ENCODE results near the gene SH3GL1. TPM values are rescaled to one million over a fixed set of nuclear protein-coding genes. Genes with fewer than 3 reads are reported as not detected.

SH3GL1 gene
- polyA plus RNA-seq, 2 of the 4 experiments (the other 2 are of a cell fraction): 20.1 to 34.7 TPM

DNA sequence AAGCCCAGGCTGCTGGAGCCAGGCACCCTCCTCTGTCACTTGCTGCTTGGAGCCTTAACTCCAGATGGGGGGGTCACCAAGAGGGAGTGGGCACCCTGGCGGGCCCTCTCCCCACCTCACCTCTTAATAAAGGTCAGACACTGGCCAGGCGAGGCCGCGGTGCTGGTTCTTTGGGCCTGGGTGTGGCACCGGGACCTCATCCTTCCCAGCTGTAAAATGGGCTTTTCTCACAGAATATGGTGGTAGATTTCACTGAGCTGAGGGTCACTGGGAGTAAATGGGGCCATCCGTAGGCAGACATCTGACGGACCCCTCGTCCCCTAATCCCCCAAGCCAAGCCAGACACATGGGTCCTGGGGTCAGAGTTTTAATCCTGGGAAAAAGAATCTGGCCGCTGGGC is 76.7 kb downstream of the SH3GL1 start:
- Histone ChIP-seq H3K9me3 (no peaks in the 10 kb centered on the region; the same call in 2 of the 3 replicates), H3K27ac (no peak overlapping the region), H3K4me2 (no peak overlapping the region), H3K4me1 (no peaks in the 10 kb centered on the region), H3K4me3 (no peak overlapping the region)
- no peak for FAIRE-seq
- DNase-seq (ENCODE audit: low read depth in 1 of 2, low spot score in 1 of 2): no peak
- TF ChIP-seq RFX5 (IDR thresholded peaks at IDR 0.05): no peak
- no peak for TF ChIP-seq CEBPB (IDR thresholded peaks at IDR 0.05)
- no peak for TF ChIP-seq SMC3 (IDR thresholded peaks at IDR 0.05)
- TF ChIP-seq CBX2 (IDR thresholded peaks at IDR 0.05; ENCODE audit: borderline replicate concordance, low read depth): no peak
- no peak for TF ChIP-seq JUN (IDR thresholded peaks at IDR 0.05)
- TF ChIP-seq RCOR1 (IDR thresholded peaks at IDR 0.05; ENCODE audit: low read depth, low read length): no peak
- TF ChIP-seq RARB (CRISPR knock-in tag; IDR thresholded peaks at IDR 0.05): no peak
- no peak for TF ChIP-seq RNF2 (IDR thresholded peaks at IDR 0.05; ENCODE audit: borderline replicate concordance, low read depth)
- TF ChIP-seq, protein P1, sequence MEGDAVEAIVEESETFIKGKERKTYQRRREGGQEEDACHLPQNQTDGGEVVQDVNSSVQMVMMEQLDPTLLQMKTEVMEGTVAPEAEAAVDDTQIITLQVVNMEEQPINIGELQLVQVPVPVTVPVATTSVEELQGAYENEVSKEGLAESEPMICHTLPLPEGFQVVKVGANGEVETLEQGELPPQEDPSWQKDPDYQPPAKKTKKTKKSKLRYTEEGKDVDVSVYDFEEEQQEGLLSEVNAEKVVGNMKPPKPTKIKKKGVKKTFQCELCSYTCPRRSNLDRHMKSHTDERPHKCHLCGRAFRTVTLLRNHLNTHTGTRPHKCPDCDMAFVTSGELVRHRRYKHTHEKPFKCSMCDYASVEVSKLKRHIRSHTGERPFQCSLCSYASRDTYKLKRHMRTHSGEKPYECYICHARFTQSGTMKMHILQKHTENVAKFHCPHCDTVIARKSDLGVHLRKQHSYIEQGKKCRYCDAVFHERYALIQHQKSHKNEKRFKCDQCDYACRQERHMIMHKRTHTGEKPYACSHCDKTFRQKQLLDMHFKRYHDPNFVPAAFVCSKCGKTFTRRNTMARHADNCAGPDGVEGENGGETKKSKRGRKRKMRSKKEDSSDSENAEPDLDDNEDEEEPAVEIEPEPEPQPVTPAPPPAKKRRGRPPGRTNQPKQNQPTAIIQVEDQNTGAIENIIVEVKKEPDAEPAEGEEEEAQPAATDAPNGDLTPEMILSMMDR (IDR thresholded peaks at IDR 0.05): no peak
- no peak for TF ChIP-seq ATOH8 (CRISPR knock-in tag; IDR thresholded peaks at IDR 0.05; ENCODE audit: low read depth)
- WGBS (ENCODE audit: missing lambda C conversion rate): 93% methylated on average over 3 of the region's 9 CpGs
- ATAC-seq: no peak
- CTCF ChIA-PET: interaction anchor here (0.6 to 2.3 kb wide), 3 partner anchors 18 to 111 kb away, joined by 3 to 8 read pairs (median 6); no protein-coding TSS in a partner anchor
- POLR2A ChIA-PET: interaction anchor here (0.6 to 1.3 kb wide), 2 partner anchors 9 to 19 kb away, joined by 3 to 4 read pairs; partner anchors contain the start of gene MPND

GRCh38 chr19:4322942-4323665 is 77.2 kb downstream of the SH3GL1 start:
- ChIA-PET CTCF (interaction anchor here (0.6 to 2.3 kb wide), 4 partner anchors 17 to 112 kb away, joined by 3 to 8 read pairs (median 5); no protein-coding TSS in a partner anchor), POLR2A (interaction anchor here (0.6 to 1.3 kb wide), 2 partner anchors 9 to 20 kb away, joined by 3 to 4 read pairs; partner anchors contain the start of gene MPND)
- H3K4me2 ChIP-seq: no peak overlapping the region
- H3K4me3 ChIP-seq: no peak overlapping the region
- TF ChIP-seq EHF (CRISPR knock-in tag; IDR thresholded peaks at IDR 0.05) (no peak), TP53 (CRISPR knock-in tag; IDR thresholded peaks at IDR 0.05) (no peak), RARB (CRISPR knock-in tag; IDR thresholded peaks at IDR 0.05) (no peak), GATA3 (IDR thresholded peaks at IDR 0.05; ENCODE audit: borderline replicate concordance) (no peak), KDM1A (IDR thresholded peaks at IDR 0.05; ENCODE audit: low read depth) (no peak), ZFP36 (IDR thresholded peaks at IDR 0.05; ENCODE audit: borderline replicate concordance, partially characterized antibody) (no peak), HES2 (IDR thresholded peaks at IDR 0.05) (no peak), POLR2A (IDR thresholded peaks at IDR 0.05; ENCODE audit: low read length) (no peak), PHF8 (IDR thresholded peaks at IDR 0.05; ENCODE audit: borderline replicate concordance, low read depth) (no peak), HOXB5 (CRISPR knock-in tag; IDR thresholded peaks at IDR 0.05) (no peak), CHD4 (IDR thresholded peaks at IDR 0.05; ENCODE audit: borderline replicate concordance) (no peak)
- TF ChIP-seq, protein P2, sequence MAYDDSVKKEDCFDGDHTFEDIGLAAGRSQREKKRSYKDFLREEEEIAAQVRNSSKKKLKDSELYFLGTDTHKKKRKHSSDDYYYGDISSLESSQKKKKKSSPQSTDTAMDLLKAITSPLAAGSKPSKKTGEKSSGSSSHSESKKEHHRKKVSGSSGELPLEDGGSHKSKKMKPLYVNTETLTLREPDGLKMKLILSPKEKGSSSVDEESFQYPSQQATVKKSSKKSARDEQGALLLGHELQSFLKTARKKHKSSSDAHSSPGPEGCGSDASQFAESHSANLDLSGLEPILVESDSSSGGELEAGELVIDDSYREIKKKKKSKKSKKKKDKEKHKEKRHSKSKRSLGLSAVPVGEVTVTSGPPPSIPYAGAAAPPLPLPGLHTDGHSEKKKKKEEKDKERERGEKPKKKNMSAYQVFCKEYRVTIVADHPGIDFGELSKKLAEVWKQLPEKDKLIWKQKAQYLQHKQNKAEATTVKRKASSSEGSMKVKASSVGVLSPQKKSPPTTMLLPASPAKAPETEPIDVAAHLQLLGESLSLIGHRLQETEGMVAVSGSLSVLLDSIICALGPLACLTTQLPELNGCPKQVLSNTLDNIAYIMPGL (CRISPR knock-in tag; IDR thresholded peaks at IDR 0.05; ENCODE audit: borderline replicate concordance): no peak
- no peaks in the 10 kb centered on the region for H3K4me1 ChIP-seq
- H3K9me3 ChIP-seq: no peaks in the 10 kb centered on the region; the same call in 2 of the 3 replicates
- no peak overlapping the region for H3K27ac ChIP-seq
- FAIRE-seq: no peak
- peak in 1 of 2 experiments; percentile 66 for DNase-seq (ENCODE audit: low read depth in 1 of 2, low spot score in 1 of 2)
- 100% methylated on average over 2 of the region's 37 CpGs for WGBS (ENCODE audit: missing lambda C conversion rate)
- peak; percentile 75 to 83 for ATAC-seq
